ENCODE data around the gene ATP5PD.

ATP5PD gene

GRCh38 chr17:75061055-75061438 lies 14.3 kb upstream of the ATP5PD start:
- TF ChIP-seq FOXP2 (optimal IDR thresholded peaks at IDR 0.05; ENCODE audit: borderline replicate concordance, extremely low read depth, extremely low read length, insufficient read depth) = no peak
- TF ChIP-seq SIN3A (IDR thresholded peaks at IDR 0.05; ENCODE audit: borderline replicate concordance, insufficient read depth, low read length) = no peak
- TF ChIP-seq REST (IDR thresholded peaks at IDR 0.05; ENCODE audit: insufficient read depth in 1 of 2, low read depth in 2 of 2, low read length in 2 of 2) = no peak
- no peak for TF ChIP-seq TAF1 (IDR thresholded peaks at IDR 0.05; ENCODE audit: borderline replicate concordance, insufficient read depth, low read length)
- no peak for TF ChIP-seq POLR2AphosphoS5 (IDR thresholded peaks at IDR 0.05; ENCODE audit: low read depth, low read length)

DNA sequence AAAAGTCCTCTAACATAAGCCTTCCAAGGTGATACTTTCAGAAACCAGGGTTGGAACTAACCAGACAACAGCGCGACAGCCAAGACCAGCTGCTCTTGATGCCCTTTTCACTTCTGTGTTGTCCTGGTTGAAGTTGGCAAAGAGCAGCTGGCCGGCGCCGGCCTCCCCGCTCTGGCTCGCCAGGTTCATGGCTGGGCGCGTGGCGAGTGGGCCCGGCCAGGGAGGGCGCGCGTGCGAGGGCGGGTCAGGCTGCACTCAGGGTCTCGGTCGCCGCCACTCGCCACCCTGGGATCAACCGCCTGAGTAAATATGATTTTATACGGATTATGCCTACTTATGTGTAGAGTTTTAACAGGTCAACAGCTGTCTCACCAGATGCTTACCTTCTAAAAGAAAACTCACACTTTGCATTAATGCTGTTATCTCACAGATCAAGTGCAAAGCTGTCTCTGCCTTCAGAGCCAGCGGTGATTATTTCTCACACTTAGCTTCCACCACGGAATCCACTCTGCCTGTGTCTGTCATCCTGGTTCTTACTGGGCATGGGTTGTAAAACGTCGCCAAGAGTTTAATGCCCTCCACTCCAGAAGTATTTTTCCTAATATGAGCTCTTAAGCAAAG lies 13.8 kb upstream of the ATP5PD start:
- no peak for TF ChIP-seq TAF1 (IDR thresholded peaks at IDR 0.05; ENCODE audit: borderline replicate concordance, insufficient read depth, low read length)
- TF ChIP-seq REST (IDR thresholded peaks at IDR 0.05; ENCODE audit: insufficient read depth in 1 of 2, low read depth in 2 of 2, low read length in 2 of 2) = no peak
- TF ChIP-seq SIN3A (IDR thresholded peaks at IDR 0.05; ENCODE audit: borderline replicate concordance, insufficient read depth, low read length) = no peak
- TF ChIP-seq FOXP2 (optimal IDR thresholded peaks at IDR 0.05; ENCODE audit: borderline replicate concordance, extremely low read depth, extremely low read length, insufficient read depth) = no peak
- TF ChIP-seq POLR2AphosphoS5 (IDR thresholded peaks at IDR 0.05; ENCODE audit: low read depth, low read length) = no peak

DNA sequence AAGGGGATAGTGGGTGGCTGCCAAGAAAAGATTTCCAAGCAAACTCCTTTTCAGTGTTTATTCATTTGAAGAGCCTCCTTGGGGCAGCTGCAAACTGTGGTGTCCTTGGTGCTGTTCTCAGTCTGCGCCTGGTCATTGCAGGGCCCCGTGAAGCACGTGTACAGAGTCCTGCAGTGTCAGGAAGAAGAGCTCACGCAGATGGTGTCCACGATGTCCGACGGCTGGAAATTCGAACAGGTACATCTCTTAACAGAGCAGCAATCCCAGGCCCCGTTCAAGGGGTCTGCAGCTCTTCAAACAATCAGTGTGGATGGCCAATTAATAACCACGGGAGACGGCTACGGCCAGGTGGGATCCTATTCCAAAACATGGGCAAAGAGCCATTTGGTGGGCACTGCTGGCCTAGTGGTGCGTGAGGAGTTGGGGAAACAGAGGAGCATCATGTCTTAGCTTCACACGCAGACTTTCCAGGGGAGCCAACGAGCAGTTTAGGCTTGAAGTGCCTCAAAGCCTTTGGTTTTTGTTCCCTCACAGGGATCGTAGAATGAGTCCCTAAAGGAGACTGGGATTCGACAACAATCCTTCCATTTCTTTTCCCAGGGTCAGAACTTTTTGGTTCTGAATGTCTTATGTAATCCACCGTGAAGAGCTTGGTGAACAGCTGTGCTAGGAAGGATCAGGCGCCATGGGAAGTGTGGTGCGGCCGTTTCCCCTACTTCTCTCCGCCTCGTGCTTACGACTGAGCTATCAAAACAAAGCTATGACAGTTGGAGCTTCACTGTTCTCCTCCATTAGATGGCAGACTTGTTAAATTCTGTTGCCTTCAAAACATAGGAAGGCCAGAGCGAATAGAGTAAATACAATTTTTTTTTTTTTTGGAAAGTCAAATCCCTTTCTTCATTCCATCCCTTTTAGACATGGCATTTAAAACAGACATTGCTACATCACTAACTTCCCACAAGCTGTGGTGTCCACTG lies 12.9 kb upstream of the ATP5PD start:
- TF ChIP-seq FOXP2 (optimal IDR thresholded peaks at IDR 0.05; ENCODE audit: borderline replicate concordance, extremely low read depth, extremely low read length, insufficient read depth) = no peak
- peak; percentile 81; the same call in 1 of the 2 replicates for TF ChIP-seq SIN3A (IDR thresholded peaks at IDR 0.05; ENCODE audit: borderline replicate concordance, insufficient read depth, low read length)

DNA sequence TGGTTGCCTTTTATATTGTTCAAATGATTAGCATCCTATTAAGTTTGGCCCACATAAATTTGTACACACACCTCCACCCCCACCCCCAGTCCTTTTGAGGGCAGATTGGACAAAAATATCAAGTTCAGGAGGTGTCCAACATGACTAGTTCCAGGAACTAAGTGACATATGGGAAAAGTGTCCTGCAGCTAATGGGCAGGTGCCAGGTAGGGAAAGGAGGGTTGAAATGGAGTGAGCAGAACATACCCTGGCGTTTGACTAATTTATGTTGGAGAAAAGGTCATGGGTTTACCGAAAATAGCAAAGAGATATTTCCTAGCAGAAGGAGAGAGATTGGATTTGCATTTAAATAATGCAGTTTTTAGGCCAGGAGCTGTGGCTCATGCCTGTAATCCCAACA lies 5.2 kb upstream of the ATP5PD start:
- no peak for TF ChIP-seq REST (IDR thresholded peaks at IDR 0.05; ENCODE audit: insufficient read depth in 1 of 2, low read depth in 2 of 2, low read length in 2 of 2)
- no peak for TF ChIP-seq FOXP2 (optimal IDR thresholded peaks at IDR 0.05; ENCODE audit: borderline replicate concordance, extremely low read depth, extremely low read length, insufficient read depth)
- TF ChIP-seq SIN3A (IDR thresholded peaks at IDR 0.05; ENCODE audit: borderline replicate concordance, insufficient read depth, low read length) = no peak

DNA sequence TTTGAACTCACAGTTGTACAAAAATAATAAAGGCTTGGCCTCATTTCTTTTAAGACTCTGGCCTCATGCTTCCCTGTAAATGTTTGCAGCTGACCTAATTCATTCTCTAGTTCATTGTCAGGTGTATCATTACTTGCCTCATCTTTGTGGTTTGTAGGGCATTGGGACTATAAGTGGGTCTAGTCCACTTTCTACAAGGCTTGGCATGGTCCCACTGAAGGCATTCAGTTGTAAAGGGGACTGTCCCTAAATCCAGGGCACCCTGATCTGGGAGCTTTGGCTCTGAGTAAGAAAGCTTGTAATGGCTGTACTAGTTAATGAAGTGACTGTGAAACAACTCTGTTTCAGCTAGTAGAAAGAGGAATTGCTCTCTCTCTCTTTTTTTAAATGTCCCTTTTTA lies 2.9 kb upstream of the ATP5PD start:
- TF ChIP-seq FOXP2 (optimal IDR thresholded peaks at IDR 0.05; ENCODE audit: borderline replicate concordance, extremely low read depth, extremely low read length, insufficient read depth) (no peak), SIN3A (IDR thresholded peaks at IDR 0.05; ENCODE audit: borderline replicate concordance, insufficient read depth, low read length) (no peak)

GRCh38 chr17:75049057-75049456 lies 2.3 kb upstream of the ATP5PD start:
- TF ChIP-seq TAF1 (IDR thresholded peaks at IDR 0.05; ENCODE audit: borderline replicate concordance, insufficient read depth, low read length) = no peak
- no peak for TF ChIP-seq REST (IDR thresholded peaks at IDR 0.05; ENCODE audit: insufficient read depth in 1 of 2, low read depth in 2 of 2, low read length in 2 of 2)
- no peak for TF ChIP-seq POLR2AphosphoS5 (IDR thresholded peaks at IDR 0.05; ENCODE audit: low read depth, low read length)
- no peak for TF ChIP-seq SIN3A (IDR thresholded peaks at IDR 0.05; ENCODE audit: borderline replicate concordance, insufficient read depth, low read length)
- TF ChIP-seq FOXP2 (optimal IDR thresholded peaks at IDR 0.05; ENCODE audit: borderline replicate concordance, extremely low read depth, extremely low read length, insufficient read depth) = no peak
